AG04449 (cell line): ENCODE measurements around the gene PTPRK.
"Not testable (repeated sequence)": the region's sequence is repeated elsewhere in the genome, so short reads cannot be mapped to it uniquely, and the experiment has no call there.

Source experiments
- CTCF ChIA-PET: fragments of 350-600 bp; formaldehyde crosslinking; extraction: SDS; loops from one replicate; lab custom pipeline; 2021; ENCODE audit warnings: antibody characterized with exemption; lab: Yijun Ruan, JAX
- POLR2A ChIA-PET: fragments of 400-600, 350-600 bp; formaldehyde crosslinking; extraction: SDS; loops from one replicate; lab custom pipeline; 2020; ENCODE audit warnings: antibody characterized with exemption, inconsistent platforms; lab: Yijun Ruan, JAX
- DNase-seq: peaks from one replicate; pipeline ENCODE4 v3.0.0-alpha.2; 2010; ENCODE audit warnings: low read depth, low spot score
- H3K4me3 ChIP-seq: 2 replicates; pipeline ENCODE4 v1.5.1; 2011; ENCODE audit warnings: low read depth, mild to moderate bottlenecking, control low read depth, low read length
- CTCF ChIP-seq: IDR thresholded peaks from one replicate; pipeline ENCODE4 v1.5.1; 2011; ENCODE audit warnings: mild to moderate bottlenecking, moderate library complexity, low read length, control low read depth, inconsistent platforms; ENCODE audit not compliant: insufficient read depth; ENCODE audit errors: missing control alignments

The PTPRK gene

GRCh38 chr6:127997496-127998164 lies 522.8 kb downstream of the PTPRK start:
- no peak for DNase-seq
- TF ChIP-seq CTCF, result no peak
- CTCF ChIA-PET, result no interaction called here
- no peak overlapping the region for H3K4me3 ChIP-seq
- POLR2A ChIA-PET, result no interaction called here

- H3K4me3 ChIP-seq, result no peak overlapping the region
- POLR2A ChIA-PET, result no interaction called here
- CTCF ChIA-PET, result no interaction called here
- no peak for TF ChIP-seq CTCF
- no peak for DNase-seq
Observed at GRCh38 chr6:127996925-127997324, 523.5 kb downstream of the PTPRK start.

- DNase-seq, result no peak
- no peak for TF ChIP-seq CTCF
- H3K4me3 ChIP-seq, result no peak overlapping the region
- POLR2A ChIA-PET, result no interaction called here
- CTCF ChIA-PET, result no interaction called here
Observed at GRCh38 chr6:127992144-127992543, 528.3 kb downstream of the PTPRK start.

GRCh38 chr6:127990074-127990473 lies 530.3 kb downstream of the PTPRK start:
- ChIA-PET POLR2A (no interaction called here), CTCF (no interaction called here)
- no peak for DNase-seq
- TF ChIP-seq CTCF, result no peak
- no peak overlapping the region for H3K4me3 ChIP-seq

GRCh38 chr6:127980996-127981395 lies 539.4 kb downstream of the PTPRK start:
- ChIA-PET POLR2A (no interaction called here), CTCF (interaction anchor here (0.6 kb wide), 1 partner anchor 13 kb away, joined by 3 read pairs; no protein-coding TSS in a partner anchor)
- no peak overlapping the region for H3K4me3 ChIP-seq
- no peak for TF ChIP-seq CTCF
- DNase-seq, result no peak

GRCh38 chr6:127978185-127978584 lies 542.2 kb downstream of the PTPRK start:
- DNase-seq, H3K4me3 ChIP-seq, POLR2A ChIA-PET: not testable (repeated sequence)
- CTCF ChIA-PET, result interaction anchor here (0.7 to 1.1 kb wide), 2 partner anchors 12 to 15 kb away, joined by 3 read pairs; no protein-coding TSS in a partner anchor

- no peak overlapping the region for H3K4me3 ChIP-seq
- ChIA-PET CTCF (interaction anchor here (1.3 kb wide), 1 partner anchor 9 kb away, joined by 4 read pairs; no protein-coding TSS in a partner anchor), POLR2A (no interaction called here)
- TF ChIP-seq CTCF, result no peak
- DNase-seq, result no peak
Observed at GRCh38 chr6:127976796-127977195, 543.6 kb downstream of the PTPRK start.
